Sigmoid colon (tissue), 7 donors: ENCODE measurements around the gene KDM6B. TPM values are rescaled to one million over a fixed set of nuclear protein-coding genes. Genes with fewer than 3 reads are reported as not detected.
A peak's percentile ranks its signal among the peaks of the same experiment; 100 is the strongest.

Experiments
- DNase-seq: peaks from one replicate; pipeline ENCODE4 v3.0.0-alpha.2; 2019
- H3K27ac ChIP-seq, 4 donors: fragments of 200-600 bp; sonication (generic); one replicate each; pipeline ENCODE4 v1.5.1; 2016 to 2019; ENCODE audit warnings: mild to moderate bottlenecking in 1 of 4
- H3K27me3 ChIP-seq, 3 donors: fragments of 200-600 bp; sonication (generic); one replicate each; pipeline ENCODE4 v1.5.1; 2019; ENCODE audit warnings: mild to moderate bottlenecking in 1 of 3
- H3K36me3 ChIP-seq, 4 donors: fragments of 200-600 bp; sonication (generic); one replicate each; pipeline ENCODE4 v1.5.1; 2016 to 2019
- H3K4me1 ChIP-seq, 4 donors: fragments of 200-600 bp; sonication (generic); one replicate each; pipeline ENCODE4 v1.5.1; 2017 to 2019
- H3K4me3 ChIP-seq, 4 donors: fragments of 200-600 bp; sonication (generic); one replicate each; pipeline ENCODE4 v1.5.1; 2017 to 2019; ENCODE audit warnings: mild to moderate bottlenecking in 2 of 4, moderate library complexity in 1 of 4
- H3K9me3 ChIP-seq, 4 donors: fragments of 200-600 bp in 3 of 4; sonication (generic) in 3 of 4; one replicate each; pipeline versions ENCODE4 v1.5.1 to v1.6.1; 2013 to 2019
- CTCF ChIP-seq, 4 experiments: fragments of 450-650 bp in 3 of 4; fragments of 200-600 bp in 1 of 4; IDR thresholded peaks; one replicate each; pipeline ENCODE4 v1.5.1; 2016 to 2019; ENCODE audit warnings: antibody characterized with exemption in 4 of 4, mild to moderate bottlenecking in 3 of 4, moderate library complexity in 2 of 4
- EP300 ChIP-seq, 4 donors: sonication (generic); formaldehyde crosslinking; IDR thresholded peaks; one replicate each; pipeline ENCODE4 v1.6.1; 2017; ENCODE audit warnings: antibody characterized with exemption in 4 of 4
- POLR2A ChIP-seq, 2 donors: fragments of 450-650 bp; IDR thresholded peaks; one replicate each; pipeline ENCODE4 v1.6.1; 2016; ENCODE audit warnings: antibody characterized with exemption in 2 of 2, mild to moderate bottlenecking in 2 of 2, moderate library complexity in 2 of 2
- POLR2AphosphoS5 ChIP-seq, 4 donors: sonication (generic); formaldehyde crosslinking; IDR thresholded peaks; one replicate each; pipeline ENCODE4 v1.6.1; 2017; ENCODE audit warnings: antibody characterized with exemption in 4 of 4
- WGBS, 2 donors: extraction: QIAGEN DNeasy Blood & Tissue Kit; methylation state at CpG; one replicate each; pipeline ENCODE4 v1.1.7; 2013; 5-methylcytosine and 5-hydroxymethylcytosine counted together
- intact Hi-C: fragments of 100-400 bp; cut with DNase I; formaldehyde crosslinking; loops from one replicate; pipeline ENCODE4 v1.15.1; 2023
- polyA plus RNA-seq, 3 donors: library from polyadenylated mRNA; stranded (reverse); fragments of 200-250 nt; gene quantifications; one replicate each; pipeline ENCODE4 v1.2.3, GENCODE V29; 2013
- total RNA-seq, 4 donors: library from RNA; depleted of rRNA; stranded (reverse); fragments of >200 nt; gene quantifications; one replicate each; pipeline ENCODE4 v1.1.0, GENCODE V29; 2016
- donor health status: healthy with polysubstance abuse.
- donor health status: Bipolar disorder and iron deficiency.
- donor health status: healthy.

The KDM6B gene
- total and polyA plus RNA-seq, 7 donors: 5.5 to 19.4 (median 7.8) TPM

- intact Hi-C loops: loop anchor here (10.0 kb wide), 1 partner anchor 353 kb away; the partner anchor contains the start of genes POLR2A and SLC35G6
- H3K27ac ChIP-seq: peak overlapping the region; percentile 95 to 100 (median 97)
These were observed 3.5 kb downstream of the KDM6B start for GRCh38 chr17:7837408-7838088.

DNA sequence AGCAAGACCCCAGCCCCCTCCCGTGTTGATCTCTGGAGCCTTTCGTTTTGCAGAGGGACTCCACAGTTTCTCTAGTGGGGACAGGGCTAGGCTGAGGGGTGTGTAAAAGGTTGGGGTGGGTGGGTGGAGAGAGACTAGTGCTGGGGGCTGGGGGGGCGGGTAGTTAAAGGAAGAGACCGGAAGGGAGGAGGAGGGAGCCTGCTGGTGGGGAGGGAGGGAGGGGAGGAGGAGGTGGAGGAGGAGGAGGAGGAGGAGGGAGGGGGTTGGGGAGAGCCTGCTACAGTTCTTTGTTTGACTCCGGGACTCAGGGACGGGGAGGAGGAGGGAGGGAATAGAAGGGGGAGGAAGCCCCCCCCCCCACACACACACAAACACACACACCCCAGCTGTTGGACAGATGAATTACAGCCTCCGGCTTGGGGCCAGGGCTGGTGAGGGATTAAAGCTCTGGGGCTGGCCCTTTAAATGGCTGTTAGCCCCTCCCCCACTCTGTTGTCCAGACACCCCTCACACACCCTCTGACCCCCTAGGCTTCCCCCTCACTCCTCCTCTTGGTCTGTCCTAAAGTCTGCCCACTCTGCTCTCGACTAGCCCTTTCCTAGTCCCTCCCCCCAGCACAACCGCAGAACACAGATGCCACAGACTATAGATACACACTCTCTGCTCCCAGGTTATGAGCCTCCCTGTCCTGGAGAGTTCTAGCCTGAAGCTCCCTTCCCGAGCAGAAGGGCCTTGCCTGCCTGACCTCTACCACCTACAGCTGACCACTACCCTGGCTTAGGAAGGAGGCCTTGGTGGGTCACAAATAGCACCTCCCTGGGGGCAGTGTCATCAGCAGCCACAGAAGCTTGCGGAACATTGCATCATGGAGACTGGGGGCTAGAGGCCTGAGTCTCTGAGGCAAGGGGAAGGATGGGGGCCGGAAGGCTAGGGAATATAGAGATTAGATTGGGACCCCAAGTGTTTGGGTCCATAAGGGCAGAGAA, 4.4 kb downstream of the KDM6B start:
- Histone ChIP-seq H3K27me3 (no peaks in the 10 kb centered on the region), H3K27ac (peak overlapping the region; percentile 95 to 100 (median 97)), H3K4me3 (peak overlapping the region; percentile 7 to 77 (median 19)), H3K36me3 (peaks cover 0 to 6% (median 3%) of the 10 kb centered on the region in 4 donors), H3K9me3 (no peaks in the 10 kb centered on the region), H3K4me1 (peaks cover 0 to 74% (median 58%) of the 10 kb centered on the region in 4 donors)
- DNase-seq: peak; percentile 66
- no peak for TF ChIP-seq POLR2A (IDR thresholded peaks at IDR 0.05)
- no peak for TF ChIP-seq POLR2AphosphoS5 (IDR thresholded peaks at IDR 0.05)
- no peak for TF ChIP-seq CTCF (IDR thresholded peaks at IDR 0.05)
- TF ChIP-seq EP300 (IDR thresholded peaks at IDR 0.05): no peak
- intact Hi-C loops: loop anchor here (10.0 kb wide), 1 partner anchor 354 kb away; the partner anchor contains the start of genes POLR2A and SLC35G6
- WGBS, 2 donors: 11 to 16% methylated on average over 11 to 12 of the region's 12 CpGs

More at GRCh38 chr17:7837408-7838088, 3.5 kb downstream of the KDM6B start:
- Histone ChIP-seq H3K4me3 (peak overlapping the region; percentile 7 to 77 (median 51)), H3K9me3 (no peaks in the 10 kb centered on the region), H3K36me3 (peaks cover 0 to 6% (median 3%) of the 10 kb centered on the region in 4 donors), H3K27me3 (no peaks in the 10 kb centered on the region), H3K4me1 (peaks cover 0 to 71% (median 58%) of the 10 kb centered on the region in 4 donors)
- DNase-seq: no peak
- TF ChIP-seq CTCF (IDR thresholded peaks at IDR 0.05): no peak
- 3 to 9% methylated on average over 8 of the region's 8 CpGs for WGBS, 2 donors

- Histone ChIP-seq H3K27ac (peak overlapping the region; percentile 53 to 100 (median 97)), H3K4me1 (peaks cover 0 to 81% (median 58%) of the 10 kb centered on the region in 4 donors), H3K4me3 (no peak overlapping the region), H3K9me3 (no peaks in the 10 kb centered on the region), H3K36me3 (peaks cover 0 to 6% (median 3%) of the 10 kb centered on the region in 4 donors), H3K27me3 (no peaks in the 10 kb centered on the region)
- 17 to 54% methylated on average over 6 of the region's 6 CpGs for WGBS, 2 donors
- TF ChIP-seq CTCF (IDR thresholded peaks at IDR 0.05): no peak
- no peak for TF ChIP-seq POLR2AphosphoS5 (IDR thresholded peaks at IDR 0.05)
- no peak for TF ChIP-seq POLR2A (IDR thresholded peaks at IDR 0.05)
- TF ChIP-seq EP300 (IDR thresholded peaks at IDR 0.05): no peak
- intact Hi-C loops: loop anchor here (10.0 kb wide), 1 partner anchor 355 kb away; the partner anchor contains the start of genes POLR2A and SLC35G6
- peak; percentile 61 for DNase-seq
These were observed 5.3 kb downstream of the KDM6B start for GRCh38 chr17:7839190-7839875.

- peak overlapping the region in 3 of 4 donors; percentile 96 to 100 (median 98) for H3K27ac ChIP-seq
- H3K36me3 ChIP-seq: peaks cover 0 to 6% (median 3%) of the 10 kb centered on the region in 4 donors
- H3K27me3 ChIP-seq: no peaks in the 10 kb centered on the region
- no peak overlapping the region for H3K4me3 ChIP-seq
- H3K9me3 ChIP-seq: no peaks in the 10 kb centered on the region
- intact Hi-C loops: loop anchor here (5.0 to 10.0 kb wide), 3 partner anchors 317 to 598 kb away; partner anchors contain the start of genes GABARAP, POLR2A and SLC35G6
- DNase-seq: peak; percentile 63
- peaks cover 0 to 84% (median 59%) of the 10 kb centered on the region in 4 donors for H3K4me1 ChIP-seq
- TF ChIP-seq POLR2A (IDR thresholded peaks at IDR 0.05): no peak
- 31 to 63% methylated on average over 2 of the region's 2 CpGs for WGBS, 2 donors
These were observed 5.9 kb downstream of the KDM6B start for GRCh38 chr17:7839876-7840261.
